Activated CD8-positive, alpha-beta memory T cell treated with anti-CD3 and anti-CD28 coated beads for 1 hour (primary cell): ENCODE measurements around the gene TMEM39B.
A peak's percentile ranks its signal among the peaks of the same experiment; 100 is the strongest.
"Not testable (repeated sequence)": the region's sequence is repeated elsewhere in the genome, so short reads cannot be mapped to it uniquely, and the experiment has no call there.

Source experiments
- DNase-seq, 2 donors: peaks; one replicate each; pipeline ENCODE4 v3.0.0-alpha.2; 2020; ENCODE audit warnings: low read depth in 1 of 2; ENCODE audit errors: extremely low read depth in 1 of 2

The TMEM39B gene

DNA sequence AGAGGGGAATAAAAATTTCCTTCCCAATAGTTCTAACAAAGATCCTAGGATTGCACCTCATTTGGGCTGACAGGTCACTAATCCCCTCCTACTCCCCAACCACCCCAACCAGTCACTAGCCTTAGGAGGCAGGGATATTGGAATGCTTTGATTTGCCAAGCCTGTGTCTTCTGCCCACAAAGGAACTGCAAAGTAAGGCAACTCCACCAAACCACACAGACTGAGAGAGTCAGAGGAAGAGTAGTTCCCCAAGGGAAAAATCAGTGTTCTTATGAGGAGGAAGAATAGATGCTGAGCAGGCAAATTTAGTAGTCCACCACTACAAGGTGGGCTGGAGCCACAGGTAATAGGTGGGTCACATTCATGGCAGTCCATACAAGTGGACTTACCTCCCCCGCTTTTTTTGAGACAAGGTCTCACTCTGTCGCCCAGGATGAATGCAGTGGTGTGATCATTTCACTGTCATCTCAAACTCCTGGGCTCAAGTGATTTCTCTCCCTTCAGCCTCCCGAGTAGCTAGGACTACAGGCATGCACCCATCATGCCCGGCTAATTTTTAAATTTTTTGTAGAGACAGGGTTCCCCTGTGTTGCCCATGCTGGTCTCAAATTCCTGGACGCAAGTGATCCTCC, 3.7 kb upstream of the TMEM39B start:
- no peak for DNase-seq

DNA sequence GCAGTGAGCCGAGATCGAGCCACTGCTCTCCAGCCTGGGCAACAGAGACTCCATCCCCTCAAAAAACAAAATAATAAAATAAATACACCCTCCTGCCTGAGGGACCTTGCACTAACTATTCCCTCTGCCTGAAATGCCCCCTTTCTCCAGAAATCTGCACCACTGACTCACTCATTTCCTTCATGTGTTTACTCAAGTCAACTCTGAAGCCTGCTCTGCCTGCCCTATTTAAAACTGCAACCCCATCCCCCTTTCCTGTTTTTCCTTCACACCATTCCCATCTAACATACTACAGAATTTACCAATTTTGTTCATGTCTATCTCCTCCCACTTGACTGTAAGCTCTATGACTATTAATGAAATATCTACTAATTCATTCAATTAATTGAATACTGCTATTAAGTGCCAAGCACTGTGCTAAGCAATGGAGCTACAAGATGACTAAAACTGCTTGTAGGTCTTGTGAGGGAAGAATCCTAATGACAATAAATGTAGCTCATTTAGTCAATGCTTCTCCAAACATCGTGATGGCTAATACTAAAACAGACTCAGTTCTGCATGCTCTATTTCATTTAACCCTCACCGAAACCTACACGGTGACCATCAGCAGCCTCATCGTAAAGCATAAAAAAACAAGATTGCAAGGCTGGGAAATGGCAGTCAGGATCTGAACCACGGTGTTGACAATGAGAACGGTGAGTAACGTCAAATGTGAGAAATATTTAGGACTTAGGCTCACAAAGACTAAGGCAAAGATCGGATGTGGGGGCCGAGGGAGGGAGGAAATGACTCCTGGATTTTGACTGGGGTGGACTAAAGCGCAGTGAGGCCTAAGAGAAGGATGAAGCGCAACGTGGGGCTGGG, 749 bp upstream of the TMEM39B start:
- no peak for DNase-seq

DNA sequence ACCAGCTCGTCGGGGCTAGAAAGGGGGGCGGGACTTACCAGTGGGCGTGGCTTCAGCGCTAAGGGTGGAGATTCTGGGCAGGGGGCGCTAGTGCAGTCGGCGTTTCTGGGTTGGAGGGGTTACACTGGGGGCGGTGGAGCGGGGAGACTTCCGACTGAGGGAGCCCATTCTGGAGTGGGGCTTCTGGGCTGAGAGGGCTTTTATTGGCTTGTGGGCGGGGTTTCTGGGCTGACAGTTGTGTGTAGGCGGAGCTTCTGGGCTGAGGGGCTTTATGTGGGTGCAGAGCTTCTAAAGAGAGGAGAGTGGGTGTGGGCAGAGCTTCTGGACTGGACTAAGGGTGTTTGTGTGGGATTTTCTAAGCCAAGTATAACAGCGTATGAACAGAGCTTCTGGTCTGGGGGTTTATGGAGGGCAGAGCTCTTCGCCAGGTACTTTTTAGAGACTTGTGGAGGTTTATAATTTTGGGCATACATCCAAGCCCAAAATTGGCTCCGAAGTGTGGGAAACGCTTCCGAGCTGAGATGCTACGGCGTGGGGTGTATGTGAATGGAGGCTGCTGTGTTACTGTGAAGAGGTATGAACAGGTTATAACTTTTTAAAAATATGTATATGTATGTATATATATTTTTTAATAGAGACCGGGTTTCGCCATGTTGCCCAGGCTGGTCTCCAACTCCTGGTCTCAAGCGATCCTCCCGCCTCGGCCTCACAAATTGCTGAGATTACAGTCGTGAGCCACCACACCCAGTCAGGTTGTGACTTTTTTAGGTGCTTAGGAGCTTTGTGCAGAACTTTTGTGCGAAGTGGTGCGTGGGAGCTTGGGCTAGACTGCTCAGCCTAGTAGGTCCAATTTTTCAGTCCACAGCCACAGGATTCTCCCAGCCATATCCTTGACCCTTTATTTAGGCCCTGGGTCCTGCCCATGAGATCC, 825 bp downstream of the TMEM39B start:
- peak in 1 of 2 donors; percentile 74 for DNase-seq

DNA sequence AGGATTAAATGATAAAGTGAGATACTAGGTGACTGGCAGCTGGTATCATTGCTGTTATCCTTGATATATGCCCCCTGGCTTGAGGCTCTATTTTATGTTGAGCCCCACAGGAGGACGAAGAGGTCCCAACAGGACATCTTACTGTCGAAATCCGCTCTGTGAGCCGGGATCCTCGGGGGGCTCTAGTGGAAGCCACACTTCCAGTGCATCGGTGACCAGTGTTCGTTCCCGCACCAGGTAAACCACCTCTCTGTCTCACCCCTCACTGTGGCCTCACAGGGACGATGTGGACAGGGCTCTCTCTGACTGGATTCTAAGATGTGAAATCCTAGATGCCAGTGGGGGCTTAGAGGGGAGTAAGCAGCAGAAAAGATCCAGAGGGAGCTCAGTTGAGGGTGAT, 2.1 kb downstream of the TMEM39B start:
- DNase-seq: no peak

DNA sequence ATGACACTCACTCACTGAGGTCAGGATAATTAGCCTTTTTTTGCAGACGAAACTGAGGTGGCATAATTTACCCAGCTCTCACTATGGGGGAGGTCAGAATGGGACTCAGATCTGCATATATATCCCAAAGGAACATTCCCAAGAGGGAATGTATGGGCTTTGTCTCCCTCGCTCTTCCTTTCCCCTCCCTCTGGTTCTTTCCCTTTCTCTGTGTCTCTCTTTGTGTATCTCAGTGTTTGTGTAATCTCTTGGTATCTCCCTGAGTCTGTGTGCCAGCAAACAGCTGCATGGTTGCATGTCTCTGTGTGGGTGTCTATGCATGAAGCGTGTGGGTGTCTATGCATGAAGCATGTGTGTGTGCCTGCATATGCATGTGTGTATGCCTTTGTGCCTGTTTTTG, 4.7 kb downstream of the TMEM39B start:
- DNase-seq: no peak

DNA sequence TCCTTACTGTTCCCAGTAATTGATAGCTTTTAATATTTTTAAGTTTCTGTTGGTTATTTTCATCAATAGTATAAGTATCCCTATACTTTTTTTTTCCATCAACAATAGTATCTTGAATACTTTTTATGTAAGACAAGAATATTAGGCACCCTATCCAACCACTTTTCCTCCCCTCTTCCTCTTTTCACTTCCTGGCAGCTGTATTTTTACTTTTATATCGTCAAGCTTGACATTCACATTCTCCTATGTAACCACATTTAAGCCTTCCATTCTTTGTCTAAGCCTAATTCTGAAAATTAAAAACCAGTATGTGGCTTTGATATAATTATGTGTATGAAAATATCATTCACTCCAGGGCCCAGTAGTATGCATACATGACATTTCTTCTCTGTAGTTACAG, 9.3 kb downstream of the TMEM39B start:
- no peak for DNase-seq

DNA sequence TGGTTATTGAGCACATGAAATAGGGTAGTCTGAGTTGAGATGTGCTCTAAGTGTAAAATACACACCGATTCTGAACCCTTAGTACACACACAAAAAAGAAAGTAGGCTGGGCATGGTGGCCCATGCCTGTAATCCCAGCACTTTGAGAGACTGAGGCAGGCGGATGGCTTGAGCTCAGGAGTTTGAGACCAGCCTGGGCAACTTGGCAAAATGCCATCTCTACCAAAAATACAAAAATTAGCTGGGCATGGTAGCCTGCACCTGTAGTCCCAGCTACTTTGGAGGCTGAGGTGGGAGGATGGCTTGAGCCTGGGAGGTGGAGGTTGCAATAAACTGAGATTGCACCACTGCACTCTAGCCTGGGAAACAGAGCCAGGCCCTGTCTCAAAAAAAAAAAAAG, 13.6 kb downstream of the TMEM39B start:
- DNase-seq: not testable (repeated sequence)

DNA sequence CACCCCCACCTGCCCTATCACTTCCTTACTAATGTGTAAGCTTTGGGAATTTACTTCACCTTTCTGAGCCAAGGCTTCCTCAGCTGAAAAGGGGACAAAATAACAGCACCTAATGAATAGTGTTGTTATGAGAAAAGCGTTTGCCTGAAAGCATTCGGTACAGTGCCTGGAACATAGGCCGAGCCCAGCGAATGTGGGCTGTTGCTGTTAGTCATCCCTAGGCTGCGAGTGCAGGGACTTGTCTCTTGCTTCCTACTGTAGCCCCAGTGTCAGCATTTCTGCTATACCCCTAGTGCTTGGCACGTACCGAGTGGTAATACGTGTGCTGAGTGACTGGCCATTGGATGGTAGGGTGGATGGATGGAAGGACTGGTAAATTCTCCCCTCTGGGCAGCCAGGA, 18.4 kb downstream of the TMEM39B start:
- DNase-seq: no peak

DNA sequence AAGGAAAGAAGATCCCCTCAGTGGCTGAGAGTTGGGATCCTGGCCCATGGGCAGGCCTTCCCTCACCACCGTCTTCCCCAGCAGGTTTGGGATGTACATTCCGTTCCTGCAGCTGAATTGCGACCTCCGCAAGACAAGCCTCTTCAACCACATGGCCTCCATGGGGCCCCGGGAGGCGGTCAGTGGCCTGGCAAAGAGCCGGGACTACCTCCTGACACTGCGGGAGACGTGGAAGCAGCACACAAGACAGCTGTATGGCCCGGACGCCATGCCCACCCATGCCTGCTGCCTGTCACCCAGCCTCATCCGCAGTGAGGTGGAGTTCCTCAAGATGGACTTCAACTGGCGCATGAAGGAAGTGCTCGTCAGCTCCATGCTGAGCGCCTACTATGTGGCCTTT, 18.9 kb downstream of the TMEM39B start:
- no peak for DNase-seq

DNA sequence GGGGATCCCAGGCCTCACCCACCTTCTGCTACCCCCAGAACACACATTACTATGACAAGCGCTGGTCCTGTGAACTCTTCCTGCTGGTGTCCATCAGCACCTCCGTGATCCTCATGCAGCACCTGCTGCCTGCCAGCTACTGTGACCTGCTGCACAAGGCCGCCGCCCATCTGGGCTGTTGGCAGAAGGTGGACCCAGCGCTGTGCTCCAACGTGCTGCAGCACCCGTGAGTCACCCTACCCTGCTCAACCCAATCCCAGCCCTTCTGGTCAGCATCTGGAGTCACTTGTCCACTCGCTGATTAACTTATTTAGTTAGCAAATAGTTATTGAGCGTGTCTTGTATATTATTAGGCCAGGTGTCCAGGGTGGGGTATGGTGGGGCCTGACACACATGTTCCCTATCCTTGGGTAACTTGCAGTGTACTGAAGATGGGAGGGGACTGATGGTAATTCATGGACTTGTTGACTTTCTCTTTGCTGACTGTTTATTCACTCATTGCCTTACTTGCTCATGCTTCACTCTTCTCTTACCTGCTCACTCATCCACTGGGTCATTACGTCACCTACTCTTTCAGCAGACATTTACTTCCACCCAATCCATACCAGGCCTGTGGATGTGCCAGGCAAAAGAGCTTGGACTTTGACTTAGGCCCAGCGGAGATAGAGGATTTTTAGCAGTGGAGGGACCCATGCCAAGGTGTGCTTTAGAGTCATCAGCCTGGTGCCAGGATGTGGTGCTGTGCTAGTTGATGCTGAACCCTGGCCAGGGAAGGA, 22.2 kb downstream of the TMEM39B start:
- no peak for DNase-seq

DNA sequence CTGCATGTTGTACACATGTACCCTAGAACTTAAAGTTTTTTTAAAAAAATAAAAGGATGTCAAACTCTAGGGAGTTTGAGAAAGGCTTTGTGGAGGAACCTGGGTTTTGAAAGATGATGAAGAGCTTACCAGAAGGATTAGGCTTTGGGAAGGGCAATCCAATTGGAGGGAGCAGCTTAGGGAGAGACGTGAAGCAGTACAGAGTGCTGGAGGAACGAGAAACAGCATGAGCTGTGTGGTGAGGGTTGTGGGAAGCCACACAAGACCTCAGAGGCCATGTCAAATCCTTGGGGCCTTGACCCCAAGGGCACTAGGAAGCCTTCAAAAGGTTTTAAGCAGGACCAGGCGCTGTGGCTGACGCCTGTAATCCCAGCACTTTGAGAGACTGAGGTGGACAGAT, 26.7 kb downstream of the TMEM39B start:
- no peak for DNase-seq

DNA sequence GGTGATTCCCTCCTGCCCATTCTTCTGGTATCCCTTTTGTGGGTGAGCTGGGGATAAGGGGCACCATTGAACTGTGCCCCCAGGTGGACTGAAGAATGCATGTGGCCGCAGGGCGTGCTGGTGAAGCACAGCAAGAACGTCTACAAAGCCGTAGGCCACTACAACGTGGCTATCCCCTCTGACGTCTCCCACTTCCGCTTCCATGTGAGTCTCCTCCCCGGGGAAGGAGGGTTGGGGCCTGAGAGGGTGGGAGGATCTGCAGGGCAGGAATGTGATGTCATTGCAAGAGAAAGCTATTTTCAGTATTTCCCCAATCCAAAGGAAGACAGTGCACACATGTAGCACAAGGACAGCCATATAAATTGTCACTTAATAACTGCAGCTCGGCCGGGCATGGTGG, 27.6 kb downstream of the TMEM39B start:
- no peak for DNase-seq

DNA sequence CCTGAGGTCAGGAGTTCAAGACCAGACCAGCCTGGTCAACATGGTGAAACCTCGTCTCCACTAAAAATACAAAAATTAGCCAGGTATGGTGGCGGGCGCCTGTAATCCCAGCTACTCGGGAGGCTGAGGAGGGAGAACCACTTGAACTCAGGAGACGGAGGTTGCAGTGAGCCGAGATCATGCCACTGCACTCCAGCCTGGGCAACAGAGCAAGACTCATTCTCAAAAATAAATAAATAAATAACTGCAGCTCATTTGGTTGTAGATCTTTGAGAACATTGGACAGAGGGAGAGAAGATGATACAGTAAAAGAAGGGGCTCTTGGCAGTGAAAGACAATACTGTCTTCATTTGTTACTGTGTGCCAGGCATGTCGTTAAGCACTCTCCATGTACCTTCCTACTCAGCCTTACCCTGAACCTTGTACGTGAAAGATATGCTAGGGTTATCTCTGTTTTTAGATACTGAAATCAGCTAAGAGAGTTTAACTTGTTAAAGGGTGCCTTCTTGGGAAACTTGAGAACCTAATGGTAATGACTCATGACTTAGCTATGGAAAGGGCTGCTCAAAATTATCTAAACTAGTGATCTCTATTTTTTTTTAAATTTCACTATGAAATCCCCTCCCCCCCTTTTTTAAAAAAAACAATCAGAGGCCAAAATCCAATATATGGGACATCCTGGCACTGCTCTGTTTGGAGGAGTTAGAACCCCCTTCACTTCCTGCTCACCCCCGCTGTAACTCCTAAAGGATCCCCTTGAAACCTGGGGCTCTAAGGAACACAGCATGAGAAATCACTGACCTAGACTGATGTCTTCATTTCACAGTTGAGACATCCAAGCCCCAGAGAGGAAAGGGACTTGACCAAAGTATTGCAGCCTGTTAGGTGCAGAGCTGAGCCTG, 28.3 kb downstream of the TMEM39B start:
- DNase-seq: no peak

DNA sequence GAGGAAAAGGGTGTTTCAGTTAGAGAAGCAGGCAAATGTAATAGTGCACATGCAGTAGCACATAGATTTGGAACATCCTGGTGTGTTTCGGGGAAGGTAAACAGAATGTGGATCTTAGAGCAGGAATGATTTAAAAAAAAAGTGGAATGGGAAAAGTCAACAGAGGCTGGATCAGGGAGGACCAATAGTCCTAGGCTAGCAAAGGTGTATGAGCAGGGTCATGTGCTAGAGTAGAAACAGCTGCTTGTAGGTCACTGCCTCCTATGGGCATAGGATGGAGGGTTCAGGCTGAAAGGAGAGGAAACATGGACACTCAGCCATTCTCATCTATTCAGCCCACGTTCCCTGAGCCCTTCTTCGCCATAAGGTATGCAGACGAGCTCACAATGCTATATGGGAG, 31.4 kb downstream of the TMEM39B start:
- no peak for DNase-seq

DNA sequence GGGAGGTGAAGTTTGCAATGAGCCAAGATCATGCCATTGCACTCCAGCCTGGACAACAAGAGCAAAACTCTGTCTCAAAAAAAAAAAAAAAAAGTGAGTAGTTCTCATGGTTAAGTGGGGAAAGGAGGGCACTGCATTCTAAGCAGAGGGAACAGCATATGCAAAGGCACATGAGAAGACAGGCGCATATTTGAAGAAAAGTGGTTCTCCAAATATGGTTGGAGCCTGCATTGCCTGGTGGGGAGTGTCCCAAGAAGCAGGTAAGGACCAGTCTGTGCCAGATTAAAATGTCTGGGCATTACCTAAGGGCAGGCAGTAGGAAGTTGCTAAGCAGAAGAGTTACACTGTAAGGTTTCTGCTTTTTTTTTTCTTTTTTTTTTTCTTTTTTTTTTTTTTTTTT, 32.6 kb downstream of the TMEM39B start:
- DNase-seq: no peak

DNA sequence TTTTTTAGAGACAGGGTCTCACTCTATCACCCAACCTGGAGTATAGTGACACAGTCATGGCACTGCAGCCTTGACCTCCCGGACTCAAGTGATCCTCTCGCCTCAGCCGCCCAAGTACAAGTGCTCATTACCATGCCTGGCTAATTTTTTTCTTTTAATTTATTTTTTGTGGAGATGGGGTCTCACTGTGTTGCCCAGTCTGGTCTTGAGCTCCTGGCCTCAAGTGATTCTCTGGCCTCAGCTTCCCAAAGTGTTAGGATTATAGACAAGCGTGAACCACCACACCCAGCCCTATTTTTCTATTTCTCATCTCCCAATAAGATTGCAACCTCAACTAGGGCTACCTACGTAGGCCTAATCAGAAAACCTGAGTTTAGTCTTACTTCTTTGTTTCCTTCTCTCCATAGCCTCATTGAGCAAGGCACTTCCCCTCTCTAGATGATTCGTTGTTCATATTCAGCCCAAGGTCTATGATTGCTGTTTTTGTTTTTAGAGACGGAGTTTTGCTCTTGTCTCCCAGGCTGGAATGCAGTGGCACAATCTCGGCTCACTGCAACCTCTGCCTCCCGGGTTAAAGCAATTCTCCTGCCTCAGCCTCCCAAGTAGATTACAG, 34.0 kb downstream of the TMEM39B start:
- DNase-seq: no peak

DNA sequence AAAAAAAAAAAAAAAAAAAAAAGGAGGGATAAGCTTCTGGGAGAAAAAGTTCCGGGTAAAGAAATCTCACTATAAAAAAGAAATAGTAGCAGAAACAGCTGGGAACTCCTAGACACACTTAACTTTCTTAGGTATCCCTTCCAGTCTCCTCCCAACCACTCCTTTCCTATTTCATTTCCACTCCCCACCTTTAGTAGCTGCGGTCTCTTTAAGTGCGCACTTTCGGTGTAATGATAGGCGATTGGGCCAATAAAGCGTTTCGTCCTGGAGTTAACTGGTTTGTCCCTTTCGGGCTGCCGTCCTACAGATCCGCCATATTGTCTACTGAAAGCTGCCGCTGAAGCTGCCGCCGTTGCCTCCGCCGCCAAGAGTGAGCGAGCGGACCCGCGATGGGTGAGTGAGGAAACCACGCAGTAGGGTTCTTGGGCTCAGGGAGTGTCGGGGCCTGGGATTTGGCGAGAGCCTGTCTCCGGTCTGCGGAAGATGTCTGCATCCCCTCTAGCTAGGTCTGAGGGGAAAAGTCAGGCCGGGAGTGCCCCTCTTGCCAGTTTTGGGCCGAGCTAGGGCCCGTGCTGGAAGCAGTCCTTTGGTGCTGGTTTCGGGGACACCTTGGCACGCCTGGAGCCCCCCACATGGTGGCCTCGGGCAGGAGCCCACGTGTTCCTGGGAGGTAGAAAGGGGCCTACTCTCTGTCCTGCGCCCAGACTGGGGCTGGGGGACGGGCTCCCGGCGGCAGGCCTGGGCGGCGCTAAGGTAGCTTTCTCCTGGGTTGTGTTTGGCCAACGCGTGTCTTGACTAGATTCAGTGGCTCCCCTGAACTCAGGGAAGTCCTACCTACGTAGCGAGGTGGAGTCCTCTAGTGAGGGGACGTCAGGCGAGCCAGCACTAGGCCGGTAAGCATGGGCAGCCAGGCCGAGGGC, 35.3 kb downstream of the TMEM39B start, which contains the start of gene KPNA6:
TSS of gene KPNA6 (plus strand) at position 315 of the 920 bp plus-strand sequence. CDS start at position 390, 75 bp downstream.
- DNase-seq: peak; percentile 75 to 77

DNA sequence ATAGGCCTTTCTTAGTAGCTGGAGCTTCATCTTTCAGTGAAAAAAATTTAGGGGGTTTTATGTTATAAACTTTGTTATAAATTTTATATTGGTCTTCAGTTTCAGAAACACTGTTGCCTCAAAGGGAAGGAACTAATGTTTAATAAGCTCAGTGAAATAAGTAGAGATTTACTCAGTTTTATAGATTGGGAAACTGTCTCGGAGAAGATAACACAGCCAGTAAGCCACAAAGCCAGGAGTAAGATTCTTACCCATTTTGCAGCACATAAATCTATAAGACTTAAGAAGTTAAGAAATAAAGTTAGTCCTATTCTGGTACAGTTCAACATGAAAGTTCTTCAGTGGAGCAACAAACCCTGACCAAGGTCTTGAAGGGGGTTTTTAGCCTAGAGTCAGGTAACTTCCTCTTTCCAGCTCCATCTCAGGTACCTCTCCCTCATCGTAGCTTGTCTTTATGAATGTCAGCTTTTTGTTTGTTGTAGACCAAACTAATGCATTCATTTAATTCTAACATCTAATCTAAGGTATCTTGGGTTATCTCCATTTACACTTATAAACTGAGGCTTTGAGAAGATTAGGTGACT, 38.4 kb downstream of the TMEM39B start:
- DNase-seq: no peak
